Smooth muscle cell (in vitro differentiated cells): ENCODE data around the gene MED22. TPM values are rescaled to one million over a fixed set of nuclear protein-coding genes. Genes with fewer than 3 reads are reported as not detected.

Experiments
- DNase-seq: peaks from one replicate; lab custom pipeline; 2025; ENCODE audit not compliant: unreplicated experiment; lab: John Stamatoyannopoulos, UW
- H2AFZ ChIP-seq: fragments of 200-600 bp; sonication (generic); 2 replicates; pipeline ENCODE4 v1.6.0; 2016; ENCODE audit warnings: antibody characterized with exemption, low read depth, mild to moderate bottlenecking
- H3F3A ChIP-seq: fragments of 200-600 bp; sonication (generic); 2 replicates; pipeline ENCODE4 v1.6.0; 2017; ENCODE audit warnings: antibody characterized with exemption, low read depth
- H3K27ac ChIP-seq: fragments of 200-600 bp; sonication (generic); 2 replicates; pipeline ENCODE4 v1.5.1; 2016; ENCODE audit warnings: low read depth, mild to moderate bottlenecking
- H3K27me3 ChIP-seq: fragments of 200-600 bp; sonication (generic); 2 replicates; pipeline ENCODE4 v1.6.1; 2016; ENCODE audit warnings: low read depth, mild to moderate bottlenecking
- H3K36me3 ChIP-seq: fragments of 200-600 bp; sonication (generic); 2 replicates; pipeline ENCODE4 v1.5.1; 2016; ENCODE audit warnings: low read depth
- H3K4me1 ChIP-seq: fragments of 200-600 bp; sonication (generic); 2 replicates; pipeline ENCODE4 v1.5.1; 2016; ENCODE audit warnings: low read depth
- H3K4me2 ChIP-seq: fragments of 200-600 bp; sonication (generic); 2 replicates; pipeline ENCODE4 v1.6.0; 2016; ENCODE audit warnings: mild to moderate bottlenecking
- H3K4me3 ChIP-seq: fragments of 200-600 bp; sonication (generic); 2 replicates; pipeline ENCODE4 v1.5.1; 2016; ENCODE audit warnings: mild to moderate bottlenecking
- H3K79me2 ChIP-seq: fragments of 200-600 bp; sonication (generic); 2 replicates; pipeline ENCODE4 v1.6.0; 2016; ENCODE audit warnings: low read depth, mild to moderate bottlenecking
- H3K9ac ChIP-seq: fragments of 200-600 bp; sonication (generic); 2 replicates; pipeline ENCODE4 v1.6.0; 2016; ENCODE audit warnings: low read depth
- H3K9me3 ChIP-seq: fragments of 200-600 bp; sonication (generic); replicated peaks from 2 replicates; pipeline ENCODE4 v1.5.1; 2016; ENCODE audit warnings: low read depth
- H4K20me1 ChIP-seq: fragments of 200-600 bp; sonication (generic); 2 replicates; pipeline ENCODE4 v1.6.0; 2016; ENCODE audit warnings: low read depth
- CTCF ChIP-seq: fragments of 200-600 bp; sonication (generic); IDR thresholded peaks from 2 replicates; pipeline ENCODE4 v1.5.1; 2017; ENCODE audit warnings: borderline replicate concordance, mild to moderate bottlenecking, antibody characterized with exemption; ENCODE audit not compliant: insufficient read depth, poor library complexity, severe bottlenecking
- WGBS: methylation state at CpG from one replicate; pipeline ENCODE4 v1.1.7; 2016; ENCODE audit warnings: low lambda C conversion rate; 5-methylcytosine and 5-hydroxymethylcytosine counted together
- polyA plus RNA-seq: library from polyadenylated mRNA; unstranded; fragments of >200 nt; fragmentation: Nextera tagmentation; extraction: Ambion mirVana; gene quantifications from 2 replicates; pipeline ENCODE4 v1.2.1, GENCODE V29; 2016
- total RNA-seq: library from RNA; depleted of rRNA; stranded (reverse); fragments of >200 nt; gene quantifications from 2 replicates; pipeline ENCODE4 v1.2.3, GENCODE V29; 2014

MED22 gene
- total RNA-seq = 8.3 and 9.0 TPM in 2 replicates
- polyA plus RNA-seq = 15.8 and 17.9 TPM in 2 replicates

- Histone ChIP-seq H2AFZ (peak within 1 kb of the TSS; percentile 20), H3K27me3 (no peaks in the 10 kb centered on the region), H3K9me3 (no peaks in the 10 kb centered on the region), H3K4me1 (peaks cover 13% of the 10 kb centered on the region), H3K4me3 (peak within 1 kb of the TSS; percentile 85), H3F3A (peaks cover 41% of the 10 kb centered on the region), H3K27ac (peak within 1 kb of the TSS; percentile 97), H3K4me2 (peak within 1 kb of the TSS; percentile 96), H3K36me3 (no peaks in the 10 kb centered on the region), H3K9ac (peak within 1 kb of the TSS; percentile 96), H4K20me1 (peaks cover 65% of the 10 kb centered on the region), H3K79me2 (peaks cover 45% of the 10 kb centered on the region)
- no peak for TF ChIP-seq CTCF
- under 1% methylated on average over 64 of the region's 64 CpGs for WGBS
- DNase-seq = peak; percentile 73
Observed at GRCh38 chr9:133347985-133348717, at the start of gene MED22, which contains the start of gene RPL7A. Gene MED22 (minus strand): TSS chr9:133348131. CDS start chr9:133346662, 1,469 bp downstream. Gene RPL7A (plus strand): TSS chr9:133348218. CDS start chr9:133348244, 26 bp downstream.

GRCh38 chr9:133397370-133397769 lies 49.4 kb upstream of the MED22 start:
- Histone ChIP-seq H3K79me2 (no peaks in the 10 kb centered on the region), H3K9ac (no peak overlapping the region), H3K4me1 (no peaks in the 10 kb centered on the region), H3K4me3 (no peak overlapping the region), H3K9me3 (no peaks in the 10 kb centered on the region), H4K20me1 (no peaks in the 10 kb centered on the region), H3F3A (no peaks in the 10 kb centered on the region), H3K27ac (no peak overlapping the region), H3K27me3 (no peaks in the 10 kb centered on the region), H3K4me2 (no peak overlapping the region), H2AFZ (no peak overlapping the region), H3K36me3 (no peaks in the 10 kb centered on the region)
- no peak for TF ChIP-seq CTCF
- DNase-seq = no peak
- WGBS = 92% methylated on average over 6 of the region's 6 CpGs

- Histone ChIP-seq H3K9ac (no peak overlapping the region), H3K9me3 (no peaks in the 10 kb centered on the region), H3K27ac (no peak overlapping the region), H2AFZ (no peak overlapping the region), H3K27me3 (no peaks in the 10 kb centered on the region), H3K4me2 (no peak overlapping the region), H3K4me1 (no peaks in the 10 kb centered on the region), H3F3A (no peaks in the 10 kb centered on the region), H3K4me3 (no peak overlapping the region), H3K36me3 (no peaks in the 10 kb centered on the region), H3K79me2 (no peaks in the 10 kb centered on the region), H4K20me1 (no peaks in the 10 kb centered on the region)
- DNase-seq = no peak
- TF ChIP-seq CTCF = peak; percentile 27
- WGBS = 52% methylated on average over 14 of the region's 14 CpGs
Observed at GRCh38 chr9:133396952-133397351, 49.0 kb upstream of the MED22 start.

GRCh38 chr9:133394687-133395271 lies 46.8 kb upstream of the MED22 start:
- no peak for DNase-seq
- H3K4me2 ChIP-seq = no peak overlapping the region
- no peaks in the 10 kb centered on the region for H3K36me3 ChIP-seq
- H3K79me2 ChIP-seq = no peaks in the 10 kb centered on the region
- H3F3A ChIP-seq = no peaks in the 10 kb centered on the region
- WGBS = 74% methylated on average over 8 of the region's 8 CpGs
- H3K9ac ChIP-seq = no peak overlapping the region
- no peaks in the 10 kb centered on the region for H3K9me3 ChIP-seq
- H3K4me1 ChIP-seq = no peaks in the 10 kb centered on the region
- H4K20me1 ChIP-seq = no peaks in the 10 kb centered on the region
- no peak overlapping the region for H3K27ac ChIP-seq
- H2AFZ ChIP-seq = no peak overlapping the region
- no peak overlapping the region for H3K4me3 ChIP-seq
- H3K27me3 ChIP-seq = no peaks in the 10 kb centered on the region
- TF ChIP-seq CTCF = no peak
